HUES64 (cell line): ENCODE measurements around the gene ABCC1.
A peak's percentile ranks its signal among the peaks of the same experiment; 100 is the strongest.

Experiments
- H3K27ac ChIP-seq: 2 replicates; pipeline ENCODE4 v1.7.0; 2013; ENCODE audit warnings: low read depth, low read length, inconsistent platforms
- H3K27me3 ChIP-seq: 2 replicates; pipeline ENCODE4 v1.6.1; 2013; ENCODE audit warnings: mild to moderate bottlenecking, low read length; ENCODE audit not compliant: insufficient read depth
- H3K36me3 ChIP-seq: 2 replicates; pipeline ENCODE4 v1.6.1; 2013; ENCODE audit warnings: mild to moderate bottlenecking, low read length; ENCODE audit not compliant: insufficient read depth
- H3K4me1 ChIP-seq: 2 replicates; pipeline ENCODE4 v1.6.1; 2013; ENCODE audit warnings: mild to moderate bottlenecking, low read length, moderate library complexity; ENCODE audit not compliant: insufficient read depth
- H3K4me3 ChIP-seq: 2 replicates; pipeline ENCODE4 v1.5.1; 2013; ENCODE audit warnings: mild to moderate bottlenecking, low read length, moderate library complexity
- H3K9ac ChIP-seq: 2 replicates; pipeline ENCODE4 v1.6.1; 2013; ENCODE audit warnings: mild to moderate bottlenecking, low read depth, low read length
- H3K9me3 ChIP-seq: 2 replicates; pipeline ENCODE4 v1.6.1; 2013; ENCODE audit warnings: low read depth, low read length; ENCODE audit not compliant: insufficient read depth
- WGBS: fragments of 150-250, 120-280 bp; methylation state at CpG from one replicate; pipeline ENCODE4 v1.1.7; 2013; ENCODE audit warnings: missing lambda C conversion rate; 5-methylcytosine and 5-hydroxymethylcytosine counted together

Gene ABCC1

GRCh38 chr16:15958703-15959348 is 9.4 kb downstream of the ABCC1 start:
- Histone ChIP-seq H3K27ac (no peak overlapping the region), H3K9ac (no peak overlapping the region), H3K36me3 (peaks cover 12% of the 10 kb centered on the region; the same call in 1 of the 2 replicates), H3K4me1 (peaks cover 5% of the 10 kb centered on the region; the same call in 1 of the 2 replicates), H3K9me3 (peaks cover 14% of the 10 kb centered on the region), H3K4me3 (no peak overlapping the region), H3K27me3 (no peaks in the 10 kb centered on the region)
- 86% methylated on average over 9 of the region's 9 CpGs for WGBS

GRCh38 chr16:15960124-15960971 is 10.9 kb downstream of the ABCC1 start:
- Histone ChIP-seq H3K4me1 (peaks cover 12% of the 10 kb centered on the region), H3K4me3 (no peak overlapping the region), H3K9me3 (peaks cover 14% of the 10 kb centered on the region), H3K27me3 (no peaks in the 10 kb centered on the region), H3K27ac (no peak overlapping the region; the same call in 1 of the 2 replicates), H3K36me3 (peaks cover 12% of the 10 kb centered on the region; the same call in 1 of the 2 replicates), H3K9ac (no peak overlapping the region)
- WGBS = 92% methylated on average over 11 of the region's 12 CpGs

DNA sequence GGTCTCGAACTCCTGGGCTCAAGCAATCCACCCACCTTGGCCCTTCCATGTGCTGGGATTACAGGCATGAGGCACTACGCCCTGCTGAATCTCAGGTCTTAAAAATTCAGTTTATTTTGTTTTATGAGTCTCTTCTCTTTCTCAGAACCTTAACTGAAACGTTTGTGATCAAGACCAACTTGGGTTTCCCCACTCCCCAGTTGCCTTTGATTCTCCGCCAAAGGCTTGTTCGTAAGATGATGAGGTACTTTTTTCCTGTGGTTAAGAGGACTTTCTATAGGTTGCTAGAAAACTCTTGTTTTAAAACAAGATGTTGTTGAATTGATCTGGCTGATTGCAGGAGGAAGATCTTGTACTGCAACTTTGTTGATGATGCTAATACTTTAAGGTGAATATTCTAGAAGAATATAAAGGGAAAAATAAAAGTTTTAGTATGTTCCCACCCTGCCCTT is 11.7 kb downstream of the ABCC1 start:
- H3K36me3 ChIP-seq = peaks cover 12% of the 10 kb centered on the region; the same call in 1 of the 2 replicates
- peaks cover 12% of the 10 kb centered on the region for H3K4me1 ChIP-seq
- peaks cover 14% of the 10 kb centered on the region for H3K9me3 ChIP-seq
- WGBS = 87% methylated on average over 5 of the region's 5 CpGs
- H3K4me3 ChIP-seq = no peak overlapping the region
- no peak overlapping the region for H3K27ac ChIP-seq
- H3K27me3 ChIP-seq = no peaks in the 10 kb centered on the region
- H3K9ac ChIP-seq = no peak overlapping the region

GRCh38 chr16:15961571-15962090 is 12.2 kb downstream of the ABCC1 start:
- Histone ChIP-seq H3K4me1 (peaks cover 12% of the 10 kb centered on the region), H3K9ac (no peak overlapping the region), H3K9me3 (peaks cover 14% of the 10 kb centered on the region), H3K4me3 (no peak overlapping the region), H3K27ac (no peak overlapping the region), H3K36me3 (peaks cover 12% of the 10 kb centered on the region; the same call in 1 of the 2 replicates), H3K27me3 (no peaks in the 10 kb centered on the region)
- WGBS = 89% methylated on average over 1 of the region's 4 CpGs

GRCh38 chr16:15963307-15963910 is 14.0 kb downstream of the ABCC1 start:
- H3K27ac ChIP-seq = no peak overlapping the region
- 77% methylated on average over 5 of the region's 5 CpGs for WGBS

GRCh38 chr16:15966420-15966819 is 17.0 kb downstream of the ABCC1 start:
- Histone ChIP-seq H3K9ac (no peak overlapping the region), H3K4me3 (no peak overlapping the region), H3K4me1 (peaks cover 14% of the 10 kb centered on the region), H3K9me3 (peaks cover 14% of the 10 kb centered on the region), H3K27ac (no peak overlapping the region), H3K27me3 (no peaks in the 10 kb centered on the region), H3K36me3 (peaks cover 8% of the 10 kb centered on the region; the same call in 1 of the 2 replicates)
- WGBS = 83% methylated on average over 4 of the region's 5 CpGs

More at GRCh38 chr16:15963307-15963910, 14.0 kb downstream of the ABCC1 start:
- Histone ChIP-seq H3K36me3 (peaks cover 12% of the 10 kb centered on the region; the same call in 1 of the 2 replicates), H3K4me1 (peaks cover 15% of the 10 kb centered on the region), H3K9me3 (peaks cover 14% of the 10 kb centered on the region), H3K4me3 (no peak overlapping the region), H3K9ac (no peak overlapping the region), H3K27me3 (no peaks in the 10 kb centered on the region)

DNA sequence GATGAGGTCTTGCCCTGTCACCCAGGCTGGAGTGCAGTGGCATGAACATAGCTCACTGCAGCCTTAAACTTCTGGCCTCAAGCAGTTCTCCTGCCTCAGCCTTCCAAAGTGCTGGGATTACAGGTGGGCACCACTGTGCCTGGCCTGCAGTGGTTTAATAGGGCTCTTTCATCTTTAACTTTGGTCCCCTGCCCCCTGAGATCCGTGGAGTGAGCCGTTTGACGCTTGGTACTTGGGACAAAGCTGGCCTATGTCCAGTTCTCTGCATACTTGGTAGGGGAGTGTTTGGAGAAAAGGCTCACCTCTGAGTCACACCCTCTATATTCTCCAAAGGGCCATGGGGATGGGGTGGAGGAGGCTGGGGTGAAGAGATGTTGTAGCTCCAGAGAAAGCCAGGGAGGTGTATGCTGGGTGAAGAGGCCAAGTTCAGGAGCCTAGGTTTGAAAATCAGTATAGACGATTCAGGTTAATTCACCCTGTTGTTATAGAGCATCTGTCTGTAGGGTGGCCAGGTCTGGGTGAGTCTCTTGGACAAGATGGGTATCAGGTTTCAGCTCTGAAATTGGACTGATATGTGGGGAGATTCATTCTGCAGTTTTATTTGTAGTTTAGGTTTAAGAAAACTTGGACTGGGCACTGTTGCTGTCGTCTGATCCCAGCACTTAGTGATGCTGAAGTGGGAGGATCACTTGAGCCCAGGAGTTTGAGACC is 17.6 kb downstream of the ABCC1 start:
- Histone ChIP-seq H3K27me3 (no peaks in the 10 kb centered on the region), H3K9me3 (peaks cover 12% of the 10 kb centered on the region), H3K27ac (no peak overlapping the region), H3K4me1 (peaks cover 19% of the 10 kb centered on the region), H3K4me3 (no peak overlapping the region), H3K9ac (no peak overlapping the region), H3K36me3 (peaks cover 6% of the 10 kb centered on the region; the same call in 1 of the 2 replicates)
- WGBS = 67% methylated on average over 5 of the region's 5 CpGs

- peaks cover 5% of the 10 kb centered on the region; the same call in 1 of the 2 replicates for H3K36me3 ChIP-seq
- peaks cover 24% of the 10 kb centered on the region for H3K4me1 ChIP-seq
- H3K4me3 ChIP-seq = no peak overlapping the region
- H3K27me3 ChIP-seq = no peaks in the 10 kb centered on the region
- peaks cover 11% of the 10 kb centered on the region for H3K9me3 ChIP-seq
- 97% methylated on average over 11 of the region's 11 CpGs for WGBS
- H3K9ac ChIP-seq = no peak overlapping the region
- no peak overlapping the region for H3K27ac ChIP-seq
Observed at GRCh38 chr16:15967655-15968315, 18.4 kb downstream of the ABCC1 start.

DNA sequence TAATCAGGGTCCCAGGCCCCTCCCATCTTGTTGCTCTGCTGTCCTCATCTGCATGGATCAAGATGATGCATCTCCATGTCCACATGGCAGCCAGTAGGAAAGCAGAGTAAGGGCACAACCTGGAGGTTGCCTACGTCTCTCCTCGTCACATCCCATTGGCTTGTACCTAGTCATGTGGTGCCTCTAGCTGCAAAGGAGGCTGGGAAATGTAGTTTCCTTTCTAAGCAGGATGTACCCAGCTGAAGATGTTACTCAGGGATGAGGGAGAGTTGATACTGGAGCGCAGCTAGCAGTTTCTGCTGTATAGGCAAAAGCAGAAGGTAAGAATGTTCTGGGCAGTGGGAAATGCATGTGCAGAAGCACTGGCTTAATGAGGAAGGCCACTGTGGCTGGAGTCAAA is 20.8 kb downstream of the ABCC1 start:
- no peaks in the 10 kb centered on the region for H3K27me3 ChIP-seq
- H3K36me3 ChIP-seq = peaks cover 5% of the 10 kb centered on the region; the same call in 1 of the 2 replicates
- H3K9ac ChIP-seq = no peak overlapping the region
- peak overlapping the region; percentile 98; the same call in 1 of the 2 replicates for H3K27ac ChIP-seq
- H3K9me3 ChIP-seq = peaks cover 7% of the 10 kb centered on the region
- H3K4me1 ChIP-seq = peaks cover 17% of the 10 kb centered on the region
- no peak overlapping the region for H3K4me3 ChIP-seq
- WGBS = 79% methylated on average over 3 of the region's 3 CpGs
